ENCODE data around the gene RLN1. TPM values are rescaled to one million over a fixed set of nuclear protein-coding genes. Genes with fewer than 3 reads are reported as not detected.
"Not testable (repeated sequence)": the region's sequence is repeated elsewhere in the genome, so short reads cannot be mapped to it uniquely, and the experiment has no call there.

Gene RLN1, protein sequence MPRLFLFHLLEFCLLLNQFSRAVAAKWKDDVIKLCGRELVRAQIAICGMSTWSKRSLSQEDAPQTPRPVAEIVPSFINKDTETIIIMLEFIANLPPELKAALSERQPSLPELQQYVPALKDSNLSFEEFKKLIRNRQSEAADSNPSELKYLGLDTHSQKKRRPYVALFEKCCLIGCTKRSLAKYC
- total RNA-seq = under 1 TPM in 1 of 4 donors, not detected in 3; 0.30 TPM

DNA sequence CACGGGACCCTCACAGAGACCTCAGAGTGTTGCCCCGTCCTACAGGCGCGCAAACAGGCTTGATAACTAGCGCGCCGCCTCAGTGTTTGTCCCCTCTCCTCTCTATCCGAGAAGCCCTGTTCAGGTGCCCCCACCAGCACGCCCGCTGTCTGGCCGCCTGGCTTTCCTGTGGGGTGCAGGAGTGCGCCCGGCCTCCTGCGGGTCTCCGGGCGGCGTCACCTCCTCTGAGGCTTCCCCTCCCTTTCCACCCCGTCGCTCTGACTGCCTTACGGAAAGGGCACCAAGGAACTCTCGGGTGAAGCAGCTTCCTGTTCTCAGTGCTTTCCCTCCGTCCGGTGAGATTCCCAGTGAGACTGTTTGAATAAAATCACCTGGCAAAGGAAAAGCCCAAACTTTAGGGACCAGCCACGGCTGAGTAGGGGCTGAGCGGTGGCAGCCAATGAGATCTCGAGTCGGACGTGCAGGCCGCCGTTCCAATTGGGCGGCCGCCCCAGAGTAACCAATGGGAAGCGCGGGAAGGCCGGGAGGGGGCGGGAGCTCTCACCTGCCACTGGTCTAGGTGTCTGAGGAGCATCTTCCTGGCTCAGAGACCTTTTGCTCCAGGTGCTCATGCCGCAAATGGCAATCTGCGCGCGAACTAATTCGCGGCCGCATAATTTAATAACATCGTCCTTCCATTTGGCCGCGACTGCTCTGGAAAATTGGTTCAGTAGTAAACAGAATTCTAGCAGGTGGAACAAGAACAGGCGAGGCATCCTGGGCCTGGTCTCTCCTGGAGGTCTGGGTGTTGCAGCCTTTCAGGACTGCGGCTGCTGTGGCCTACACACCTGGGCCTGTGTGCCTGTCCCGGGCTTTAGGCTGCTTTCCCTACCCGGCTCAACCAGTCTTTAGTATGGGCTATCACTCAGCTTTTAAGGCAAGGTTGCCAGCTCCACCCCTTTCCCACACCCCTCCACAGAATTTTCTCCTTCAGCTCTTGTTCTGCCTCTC lies at the start of gene RLN1:
Gene RLN1, minus strand, starts transcription at position 885 of the 990 bp plus-strand sequence. Its CDS starts 130 bp downstream, at position 755.
- DNase-seq (ENCODE audit: low spot score in 2 of 2); H3K4me3 ChIP-seq (ENCODE audit: low read depth, poor library complexity, severe bottlenecking); intact Hi-C loops (cut with DNase I; ENCODE audit: low total_unique reads): not testable (repeated sequence)
- 13 to 45% methylated on average over 4 to 14 of the region's 50 CpGs for WGBS, 2 donors

DNA sequence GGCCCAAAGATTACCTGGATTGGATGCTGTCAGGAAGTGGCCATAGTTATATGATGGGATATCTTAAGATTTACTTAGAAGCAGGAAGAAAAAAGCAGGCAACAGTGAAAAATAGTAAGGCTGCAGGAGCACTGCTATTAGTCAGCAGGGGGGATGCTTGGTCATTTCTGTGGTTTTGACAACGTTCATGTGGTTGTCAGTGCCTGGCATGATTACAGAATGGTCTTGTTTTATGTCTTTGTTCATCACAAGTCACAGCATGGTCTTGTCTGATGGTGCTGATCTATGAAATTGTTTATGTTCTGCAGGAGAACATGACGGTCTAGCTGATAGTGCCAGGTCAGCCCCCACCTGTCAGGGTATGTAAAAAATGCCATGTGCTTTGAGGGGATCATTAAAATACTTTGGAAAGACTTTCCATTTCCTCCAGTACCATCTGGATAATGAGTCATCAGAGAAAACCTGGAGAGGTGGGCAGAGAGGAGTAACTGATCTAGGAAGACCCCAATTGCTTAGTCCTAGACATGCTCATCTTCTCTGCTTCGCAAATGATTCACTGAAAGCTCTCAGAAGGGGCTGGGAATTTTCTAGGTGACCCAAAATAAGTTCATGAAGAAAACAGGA lies 49.5 kb upstream of the RLN1 start:
- intact Hi-C loops (cut with DNase I; ENCODE audit: low total_unique reads) = no loop called here
- DNase-seq (ENCODE audit: low spot score in 2 of 2) = no peak
- no peak overlapping the region for H3K4me3 ChIP-seq (ENCODE audit: low read depth, poor library complexity, severe bottlenecking)
- WGBS, 2 donors = 50 to 71% methylated on average over 3 of the region's 3 CpGs
- TF ChIP-seq, protein P1, sequence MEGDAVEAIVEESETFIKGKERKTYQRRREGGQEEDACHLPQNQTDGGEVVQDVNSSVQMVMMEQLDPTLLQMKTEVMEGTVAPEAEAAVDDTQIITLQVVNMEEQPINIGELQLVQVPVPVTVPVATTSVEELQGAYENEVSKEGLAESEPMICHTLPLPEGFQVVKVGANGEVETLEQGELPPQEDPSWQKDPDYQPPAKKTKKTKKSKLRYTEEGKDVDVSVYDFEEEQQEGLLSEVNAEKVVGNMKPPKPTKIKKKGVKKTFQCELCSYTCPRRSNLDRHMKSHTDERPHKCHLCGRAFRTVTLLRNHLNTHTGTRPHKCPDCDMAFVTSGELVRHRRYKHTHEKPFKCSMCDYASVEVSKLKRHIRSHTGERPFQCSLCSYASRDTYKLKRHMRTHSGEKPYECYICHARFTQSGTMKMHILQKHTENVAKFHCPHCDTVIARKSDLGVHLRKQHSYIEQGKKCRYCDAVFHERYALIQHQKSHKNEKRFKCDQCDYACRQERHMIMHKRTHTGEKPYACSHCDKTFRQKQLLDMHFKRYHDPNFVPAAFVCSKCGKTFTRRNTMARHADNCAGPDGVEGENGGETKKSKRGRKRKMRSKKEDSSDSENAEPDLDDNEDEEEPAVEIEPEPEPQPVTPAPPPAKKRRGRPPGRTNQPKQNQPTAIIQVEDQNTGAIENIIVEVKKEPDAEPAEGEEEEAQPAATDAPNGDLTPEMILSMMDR (IDR thresholded peaks at IDR 0.05) = no peak
- TF ChIP-seq POLR2A (IDR thresholded peaks at IDR 0.05) = no peak

DNA sequence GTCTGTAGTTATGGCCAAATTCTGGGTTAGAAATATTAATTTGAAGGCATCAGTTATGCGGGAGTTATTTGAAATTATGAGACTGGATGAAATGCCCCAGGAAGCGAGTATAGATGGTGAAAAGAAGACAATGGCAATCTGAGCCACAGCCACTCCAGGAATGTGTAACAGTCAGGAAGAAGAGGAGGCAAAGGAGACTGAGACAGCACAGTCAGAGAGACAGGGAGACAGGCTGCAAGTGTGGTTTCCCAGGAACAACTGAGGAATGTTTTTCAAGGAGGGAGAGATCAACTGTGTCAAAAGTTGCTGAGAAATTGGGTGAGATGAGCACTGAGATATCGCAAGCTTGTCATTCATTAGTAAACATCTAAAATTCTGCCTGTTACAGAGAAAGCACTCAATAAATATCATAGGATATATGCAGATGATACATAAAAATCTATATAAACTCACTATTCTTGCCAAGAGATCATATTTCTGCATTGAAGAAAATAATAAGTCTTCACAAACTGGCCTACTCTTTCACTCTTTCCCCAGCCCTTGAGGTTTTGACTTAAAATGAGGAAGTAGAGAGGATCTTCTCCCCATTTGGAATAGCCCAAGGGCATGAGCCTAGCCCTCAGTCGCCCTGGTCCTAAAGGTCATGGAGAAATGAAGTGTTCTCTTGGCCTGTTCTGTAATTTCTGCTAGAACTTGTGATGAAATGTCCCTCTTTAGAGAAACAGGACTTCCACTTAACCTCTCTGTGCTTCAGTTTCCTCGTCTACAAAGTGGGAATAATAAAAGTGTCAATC lies 48.5 kb upstream of the RLN1 start:
- DNase-seq (ENCODE audit: low spot score in 2 of 2) = no peak
- intact Hi-C loops (cut with DNase I; ENCODE audit: low total_unique reads) = no loop called here
- WGBS, 2 donors = 83 to 93% methylated on average over 5 of the region's 5 CpGs
- TF ChIP-seq, protein P1 (IDR thresholded peaks at IDR 0.05) = no peak
- TF ChIP-seq POLR2A (IDR thresholded peaks at IDR 0.05) = no peak
- no peak overlapping the region for H3K4me3 ChIP-seq (ENCODE audit: low read depth, poor library complexity, severe bottlenecking)

DNA sequence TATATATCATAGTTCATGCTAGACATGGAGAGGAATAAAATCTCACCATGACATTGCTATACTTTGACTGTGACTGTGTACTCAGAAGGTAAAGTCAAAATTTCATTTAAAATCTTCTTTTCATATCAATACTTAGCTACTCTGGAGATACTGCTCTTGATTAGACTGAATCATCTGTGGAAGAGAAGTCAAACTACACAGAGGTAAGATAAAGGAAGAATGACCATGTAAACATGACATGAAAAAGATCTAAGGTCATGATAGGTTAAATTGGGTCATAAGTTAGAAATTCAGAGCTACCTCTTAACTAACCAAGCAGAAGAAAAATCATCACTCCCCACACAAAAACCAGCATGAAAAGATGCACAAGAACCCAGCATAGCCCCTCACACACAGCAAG lies 44.8 kb upstream of the RLN1 start:
- TF ChIP-seq POLR2A (IDR thresholded peaks at IDR 0.05) = no peak
- TF ChIP-seq, protein P1 (IDR thresholded peaks at IDR 0.05) = no peak
- no peak overlapping the region for H3K4me3 ChIP-seq (ENCODE audit: low read depth, poor library complexity, severe bottlenecking)
- DNase-seq (ENCODE audit: low spot score in 2 of 2) = no peak
- intact Hi-C loops (cut with DNase I; ENCODE audit: low total_unique reads) = no loop called here

DNA sequence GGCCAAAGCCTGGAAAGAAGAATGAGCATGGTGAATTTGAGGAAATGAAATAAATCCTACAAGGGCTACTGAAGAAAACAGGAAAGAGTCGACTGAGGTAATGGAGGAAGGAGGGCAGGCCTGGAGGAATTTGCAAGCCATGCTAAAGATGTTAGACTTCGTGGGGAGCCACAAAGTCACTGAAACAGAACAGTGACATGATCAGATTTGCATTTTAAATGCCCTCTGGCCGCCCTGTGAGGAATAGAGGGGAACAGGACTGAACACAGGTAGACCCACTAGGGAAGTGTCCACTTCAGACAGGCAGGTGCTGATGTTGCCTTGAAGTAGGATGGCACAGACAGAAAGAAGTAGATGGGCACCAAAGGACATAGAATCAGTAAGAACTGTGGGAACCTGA lies 42.8 kb upstream of the RLN1 start:
- no peak overlapping the region for H3K4me3 ChIP-seq (ENCODE audit: low read depth, poor library complexity, severe bottlenecking)
- no peak for DNase-seq (ENCODE audit: low spot score in 2 of 2)
- no peak for TF ChIP-seq POLR2A (IDR thresholded peaks at IDR 0.05)
- TF ChIP-seq, protein P1 (IDR thresholded peaks at IDR 0.05) = no peak
- WGBS, 2 donors = 81 to 86% methylated on average over 3 of the region's 3 CpGs
- intact Hi-C loops (cut with DNase I; ENCODE audit: low total_unique reads) = no loop called here

Measured in lower leg skin (tissue), 4 donors.